ENCODE results near the gene BCS1L.

- no peak for TF ChIP-seq CTCF (IDR thresholded peaks at IDR 0.05; ENCODE audit: poor library complexity)
- no peak for TF ChIP-seq EZH2phosphoT487 (IDR thresholded peaks at IDR 0.05; ENCODE audit: low read depth, severe bottlenecking, unreplicated experiment)
Observed at GRCh38 chr2:218694405-218695145, 35.1 kb downstream of the BCS1L start.

Data from hepatocyte (in vitro differentiated cells).